Measurements from ENCODE around the gene TSKU. TPM values are rescaled to one million over a fixed set of nuclear protein-coding genes. Genes with fewer than 3 reads are reported as not detected.

The TSKU gene
- total RNA-seq, 1 donor from 2014 or later, result 29.9 TPM

DNA sequence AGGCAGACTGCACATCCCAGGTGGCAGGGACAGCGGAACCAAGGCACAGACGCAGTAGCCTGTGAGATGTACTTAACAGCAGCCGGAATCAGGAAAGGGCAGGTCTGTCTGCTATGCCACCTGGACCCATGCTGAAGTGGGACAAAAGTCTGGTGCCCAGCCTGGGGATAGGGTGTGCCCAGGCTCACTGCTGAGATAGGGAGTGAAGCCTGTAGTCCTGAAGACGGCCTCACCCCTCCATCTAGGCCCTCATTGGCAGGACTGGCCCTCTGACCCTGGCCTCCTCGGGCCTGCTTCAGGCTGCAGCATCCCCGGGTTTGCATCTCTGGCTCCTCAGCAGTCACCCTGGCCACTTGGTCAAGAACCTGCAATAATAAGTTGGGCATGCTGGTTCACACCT is 32.4 kb upstream of the TSKU start:
- Mint-ChIP-seq H3K27me3 (ENCODE audit: unreplicated experiment) (no peaks in the 10 kb centered on the region), H3K9me3 (ENCODE audit: unreplicated experiment) (no peaks in the 10 kb centered on the region), H3K4me3 (ENCODE audit: unreplicated experiment) (no peak overlapping the region), H3K4me1 (ENCODE audit: unreplicated experiment) (peaks cover 3% of the 10 kb centered on the region), H3K36me3 (ENCODE audit: low read depth, unreplicated experiment) (no peaks in the 10 kb centered on the region), H3K27ac (ENCODE audit: unreplicated experiment) (no peak overlapping the region)
- DNase-seq (ENCODE audit: low spot score), result no peak
- TF ChIP-seq, protein P1, sequence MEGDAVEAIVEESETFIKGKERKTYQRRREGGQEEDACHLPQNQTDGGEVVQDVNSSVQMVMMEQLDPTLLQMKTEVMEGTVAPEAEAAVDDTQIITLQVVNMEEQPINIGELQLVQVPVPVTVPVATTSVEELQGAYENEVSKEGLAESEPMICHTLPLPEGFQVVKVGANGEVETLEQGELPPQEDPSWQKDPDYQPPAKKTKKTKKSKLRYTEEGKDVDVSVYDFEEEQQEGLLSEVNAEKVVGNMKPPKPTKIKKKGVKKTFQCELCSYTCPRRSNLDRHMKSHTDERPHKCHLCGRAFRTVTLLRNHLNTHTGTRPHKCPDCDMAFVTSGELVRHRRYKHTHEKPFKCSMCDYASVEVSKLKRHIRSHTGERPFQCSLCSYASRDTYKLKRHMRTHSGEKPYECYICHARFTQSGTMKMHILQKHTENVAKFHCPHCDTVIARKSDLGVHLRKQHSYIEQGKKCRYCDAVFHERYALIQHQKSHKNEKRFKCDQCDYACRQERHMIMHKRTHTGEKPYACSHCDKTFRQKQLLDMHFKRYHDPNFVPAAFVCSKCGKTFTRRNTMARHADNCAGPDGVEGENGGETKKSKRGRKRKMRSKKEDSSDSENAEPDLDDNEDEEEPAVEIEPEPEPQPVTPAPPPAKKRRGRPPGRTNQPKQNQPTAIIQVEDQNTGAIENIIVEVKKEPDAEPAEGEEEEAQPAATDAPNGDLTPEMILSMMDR (IDR thresholded peaks at IDR 0.05; ENCODE audit: unreplicated experiment), result no peak

DNA sequence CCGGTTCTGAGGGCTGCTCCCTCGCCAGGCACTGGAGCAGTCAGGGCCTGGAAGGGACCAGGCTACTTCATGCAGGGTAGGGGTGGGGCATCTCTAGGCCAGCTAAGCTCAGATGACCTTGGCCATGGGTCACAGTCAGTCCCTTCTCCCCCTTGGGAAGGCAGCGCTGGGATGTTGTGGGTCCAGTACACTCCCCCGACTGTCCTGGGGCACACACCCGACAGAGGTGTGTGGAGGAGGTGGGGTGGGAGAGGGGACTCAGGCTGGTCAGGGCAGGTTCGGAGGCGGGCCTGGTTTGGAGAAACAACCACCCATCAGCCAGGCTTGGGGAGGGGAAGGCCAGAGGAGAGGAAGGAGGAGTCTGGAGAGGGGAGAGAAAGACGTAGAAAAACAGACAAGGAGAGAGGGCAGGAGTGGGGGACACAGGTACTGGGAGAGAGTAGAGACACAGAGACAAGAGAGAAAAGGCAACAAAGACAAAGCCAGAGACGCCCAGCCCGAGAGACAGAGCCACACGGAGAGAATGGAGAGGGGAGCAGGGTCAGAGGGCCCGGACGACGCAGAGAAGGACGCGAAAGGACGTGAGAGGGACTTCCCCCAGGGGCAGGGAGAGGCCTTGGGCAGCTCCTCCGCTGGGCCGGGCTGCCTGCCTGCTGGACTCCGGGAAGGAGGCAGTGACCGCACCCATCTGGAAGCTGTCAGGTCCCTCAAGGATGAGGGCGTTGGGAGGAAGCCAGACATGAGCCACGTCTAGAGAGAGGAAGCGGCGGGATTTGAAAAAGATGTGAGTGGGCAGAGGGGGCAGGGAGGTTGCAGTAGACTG is 30.6 kb upstream of the TSKU start:
- no peak overlapping the region for H3K4me3 Mint-ChIP-seq (ENCODE audit: unreplicated experiment)
- DNase-seq (ENCODE audit: low spot score), result no peak
- no peaks in the 10 kb centered on the region for H3K36me3 Mint-ChIP-seq (ENCODE audit: low read depth, unreplicated experiment)
- H3K27me3 Mint-ChIP-seq (ENCODE audit: unreplicated experiment), result no peaks in the 10 kb centered on the region
- H3K9me3 Mint-ChIP-seq (ENCODE audit: unreplicated experiment), result no peaks in the 10 kb centered on the region
- H3K4me1 Mint-ChIP-seq (ENCODE audit: unreplicated experiment), result peaks cover 3% of the 10 kb centered on the region
- no peak overlapping the region for H3K27ac Mint-ChIP-seq (ENCODE audit: unreplicated experiment)
- TF ChIP-seq, protein P1 (IDR thresholded peaks at IDR 0.05; ENCODE audit: unreplicated experiment), result no peak

DNA sequence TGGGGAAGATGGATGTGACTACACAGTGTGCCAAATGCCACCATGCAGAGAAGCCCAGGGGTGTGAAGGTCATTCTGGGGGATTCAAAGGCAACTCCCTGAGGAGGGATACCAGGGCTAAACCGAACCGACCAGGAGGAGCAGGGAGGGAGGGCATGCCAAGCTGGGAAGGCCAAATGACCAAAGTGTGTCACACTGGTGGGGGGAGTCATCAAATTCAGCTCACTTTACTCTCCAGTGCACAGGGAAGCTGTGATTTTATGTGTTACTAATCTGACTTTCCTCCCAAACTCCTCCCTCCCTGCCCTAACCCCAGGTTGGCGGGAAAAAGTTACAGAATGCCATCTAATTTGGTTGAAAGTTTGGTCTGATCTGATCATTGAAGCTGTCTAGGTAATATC is 29.7 kb upstream of the TSKU start:
- Mint-ChIP-seq H3K4me3 (ENCODE audit: unreplicated experiment) (no peak overlapping the region), H3K36me3 (ENCODE audit: low read depth, unreplicated experiment) (no peaks in the 10 kb centered on the region)

DNA sequence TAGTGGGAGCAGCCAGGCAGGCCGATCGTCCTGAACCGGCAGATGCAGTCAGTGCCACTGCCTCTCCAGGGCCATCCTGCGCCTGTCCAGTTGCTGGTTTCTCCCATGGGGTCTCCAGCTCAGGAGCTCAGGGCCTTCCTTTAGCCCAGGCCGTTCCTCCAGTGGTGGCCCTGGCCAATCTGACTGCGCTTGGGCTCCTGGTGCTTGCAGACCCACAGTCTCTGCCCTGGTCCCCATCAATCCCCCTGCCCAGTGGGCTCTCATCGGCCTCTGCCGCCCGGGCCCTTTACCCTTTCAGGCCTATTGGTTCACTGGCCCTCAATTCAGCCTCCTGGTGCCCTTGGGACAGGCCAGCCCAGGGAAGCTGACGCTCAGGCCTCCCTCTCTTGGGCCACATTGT is 29.2 kb upstream of the TSKU start:
- no peak overlapping the region for H3K27ac Mint-ChIP-seq (ENCODE audit: unreplicated experiment)
- no peaks in the 10 kb centered on the region for H3K9me3 Mint-ChIP-seq (ENCODE audit: unreplicated experiment)
- TF ChIP-seq, protein P1 (IDR thresholded peaks at IDR 0.05; ENCODE audit: unreplicated experiment), result no peak

More for the DNA sequence above, 29.7 kb upstream of the TSKU start:
- no peak for DNase-seq (ENCODE audit: low spot score)
- Mint-ChIP-seq H3K27ac (ENCODE audit: unreplicated experiment) (no peak overlapping the region), H3K9me3 (ENCODE audit: unreplicated experiment) (no peaks in the 10 kb centered on the region), H3K4me1 (ENCODE audit: unreplicated experiment) (peaks cover 3% of the 10 kb centered on the region), H3K27me3 (ENCODE audit: unreplicated experiment) (no peaks in the 10 kb centered on the region)
- TF ChIP-seq, protein P1 (IDR thresholded peaks at IDR 0.05; ENCODE audit: unreplicated experiment), result no peak

DNA sequence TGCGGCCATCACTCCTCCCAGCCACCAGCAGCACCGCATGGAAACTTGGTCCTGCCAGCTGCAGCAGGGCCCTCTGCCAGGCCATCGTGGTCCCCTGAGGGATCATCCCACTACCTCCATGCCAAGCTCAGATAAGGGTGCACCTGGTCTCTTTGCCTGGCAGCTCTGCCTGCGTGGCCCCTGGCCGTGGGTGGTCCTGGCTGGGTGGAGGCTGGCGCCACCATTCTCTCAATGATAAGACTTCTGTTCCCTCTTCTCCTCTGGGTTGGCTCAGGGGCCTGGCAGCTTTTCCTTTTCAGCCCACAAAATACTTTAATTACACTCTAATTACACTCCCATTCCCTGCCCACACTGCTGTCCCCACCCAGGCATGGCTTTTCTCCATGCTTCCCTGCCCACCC is 26.8 kb upstream of the TSKU start:
- Mint-ChIP-seq H3K36me3 (ENCODE audit: low read depth, unreplicated experiment) (no peaks in the 10 kb centered on the region), H3K9me3 (ENCODE audit: unreplicated experiment) (no peaks in the 10 kb centered on the region), H3K27ac (ENCODE audit: unreplicated experiment) (no peak overlapping the region), H3K4me1 (ENCODE audit: unreplicated experiment) (peaks cover 3% of the 10 kb centered on the region), H3K27me3 (ENCODE audit: unreplicated experiment) (no peaks in the 10 kb centered on the region), H3K4me3 (ENCODE audit: unreplicated experiment) (no peak overlapping the region)
- TF ChIP-seq, protein P1 (IDR thresholded peaks at IDR 0.05; ENCODE audit: unreplicated experiment), result no peak
- DNase-seq (ENCODE audit: low spot score), result no peak

More for the DNA sequence above, 29.2 kb upstream of the TSKU start:
- H3K36me3 Mint-ChIP-seq (ENCODE audit: low read depth, unreplicated experiment), result no peaks in the 10 kb centered on the region
- DNase-seq (ENCODE audit: low spot score), result no peak
- H3K4me3 Mint-ChIP-seq (ENCODE audit: unreplicated experiment), result no peak overlapping the region
- no peaks in the 10 kb centered on the region for H3K27me3 Mint-ChIP-seq (ENCODE audit: unreplicated experiment)
- peaks cover 3% of the 10 kb centered on the region for H3K4me1 Mint-ChIP-seq (ENCODE audit: unreplicated experiment)

All from endothelial cell (in vitro differentiated cells).